ENCODE results near the gene TET3.

The TET3 gene

DNA sequence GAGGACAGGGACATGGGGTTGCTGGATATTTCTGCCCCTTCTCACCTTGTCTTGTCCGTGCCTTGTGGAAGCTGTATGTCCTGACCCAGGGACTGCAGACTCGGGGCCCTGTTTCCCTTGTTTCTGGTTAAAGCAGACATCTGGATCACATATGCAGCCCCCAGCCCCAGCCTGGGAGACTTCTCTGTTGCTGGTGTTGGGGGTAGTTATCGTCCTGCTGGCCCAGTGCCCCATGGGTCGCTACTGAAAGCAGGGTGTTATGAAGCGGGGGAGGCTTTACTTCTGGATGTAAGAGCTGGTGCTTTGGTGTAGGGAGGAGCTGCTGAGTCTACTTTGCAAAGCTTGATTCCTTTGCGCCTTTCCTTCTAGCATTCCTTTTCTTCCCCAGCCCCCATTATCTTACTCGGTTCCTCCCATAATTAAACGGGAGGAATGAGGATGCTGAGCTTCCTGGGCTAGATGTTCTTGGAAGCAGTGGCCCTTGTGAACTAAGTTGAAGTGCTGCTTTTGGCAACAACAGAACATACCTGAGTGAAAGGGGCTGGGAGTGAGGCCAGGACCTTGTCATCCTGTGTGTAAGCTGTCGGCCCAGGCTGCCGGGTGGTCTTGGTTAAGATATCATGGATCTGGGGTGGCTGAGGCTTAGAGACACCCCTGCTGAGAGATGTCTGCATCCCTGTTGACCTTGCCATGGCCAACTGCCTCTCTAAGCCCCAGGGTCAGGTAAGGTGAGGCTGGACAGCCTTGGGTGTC is 3.4 kb downstream of the TET3 start:
- no peak for DNase-seq

DNA sequence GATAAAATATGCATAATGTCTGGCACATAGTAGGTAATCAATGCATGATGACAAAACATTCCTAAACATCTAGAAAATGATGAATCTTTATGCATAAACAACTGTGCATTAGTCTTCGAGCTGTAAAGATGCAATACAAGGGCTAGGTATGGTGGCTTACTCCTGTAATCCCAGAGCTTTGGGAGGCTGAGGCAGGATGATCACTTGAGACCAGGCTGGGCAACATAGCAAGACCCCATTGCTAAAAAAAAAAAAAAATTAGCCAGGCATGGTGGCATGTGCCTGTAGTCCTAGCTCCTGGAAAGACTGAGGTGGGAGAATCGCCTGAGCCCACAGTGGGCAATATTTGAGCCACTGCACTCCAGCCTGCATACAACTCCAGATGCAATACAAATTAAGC is 5.3 kb downstream of the TET3 start:
- DNase-seq: no peak

DNA sequence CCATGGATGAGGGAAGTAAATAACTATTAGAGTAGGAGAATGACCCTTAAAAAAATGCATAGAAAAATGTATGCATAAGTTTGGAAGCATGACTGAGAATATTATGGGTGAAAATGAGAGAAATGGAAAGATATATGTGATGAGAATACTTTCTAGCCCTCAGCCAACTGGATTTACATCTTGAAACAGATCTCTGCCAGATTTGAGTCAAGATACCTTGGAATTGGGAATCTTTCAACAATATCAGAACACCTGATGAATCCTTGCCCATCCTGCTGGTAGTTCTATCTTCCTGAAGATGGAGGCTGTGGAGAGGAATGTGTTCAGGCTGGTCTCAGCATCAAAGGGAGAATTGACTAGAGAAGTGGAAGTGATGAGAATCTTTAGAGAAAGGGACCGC is 5.8 kb downstream of the TET3 start:
- DNase-seq: no peak

DNA sequence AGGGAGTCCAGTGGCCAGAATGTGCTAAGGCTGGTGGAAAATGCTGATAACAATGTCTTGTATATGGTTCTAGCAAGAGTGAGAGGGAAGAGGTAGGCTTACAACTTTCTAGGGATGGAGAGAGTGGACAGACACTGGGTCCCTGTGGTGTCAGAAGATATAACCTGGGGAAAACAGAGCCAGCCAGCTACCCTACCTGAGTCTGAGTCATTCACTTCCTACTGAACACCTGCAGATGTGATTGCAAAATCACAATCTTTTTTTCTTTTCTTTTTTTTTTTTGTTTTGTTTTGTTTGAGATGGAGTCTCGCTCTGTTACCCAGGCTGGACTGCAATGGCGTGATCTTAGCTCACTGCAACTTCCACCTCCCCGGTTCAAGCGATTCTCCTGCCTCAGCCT is 7.3 kb downstream of the TET3 start:
- DNase-seq: no peak

DNA sequence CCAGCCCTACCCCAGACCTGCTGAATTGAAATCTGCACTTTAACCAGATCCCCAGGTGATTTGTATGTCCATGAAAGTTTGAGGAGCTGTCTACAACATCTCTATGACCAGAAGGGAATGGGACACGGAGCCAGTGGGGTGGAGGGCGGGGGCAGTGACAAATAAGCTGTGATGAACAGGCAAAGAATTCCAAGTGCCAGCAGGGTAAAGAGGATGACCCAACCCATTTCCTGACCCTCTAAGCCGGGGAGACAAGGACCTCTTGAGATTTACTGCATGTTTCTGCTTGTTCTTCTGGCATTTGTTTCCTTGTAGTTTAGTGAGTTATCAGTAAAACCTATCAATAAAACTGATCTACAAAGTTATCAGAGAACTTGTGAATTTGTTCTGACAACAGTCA is 8.7 kb downstream of the TET3 start:
- no peak for DNase-seq

DNA sequence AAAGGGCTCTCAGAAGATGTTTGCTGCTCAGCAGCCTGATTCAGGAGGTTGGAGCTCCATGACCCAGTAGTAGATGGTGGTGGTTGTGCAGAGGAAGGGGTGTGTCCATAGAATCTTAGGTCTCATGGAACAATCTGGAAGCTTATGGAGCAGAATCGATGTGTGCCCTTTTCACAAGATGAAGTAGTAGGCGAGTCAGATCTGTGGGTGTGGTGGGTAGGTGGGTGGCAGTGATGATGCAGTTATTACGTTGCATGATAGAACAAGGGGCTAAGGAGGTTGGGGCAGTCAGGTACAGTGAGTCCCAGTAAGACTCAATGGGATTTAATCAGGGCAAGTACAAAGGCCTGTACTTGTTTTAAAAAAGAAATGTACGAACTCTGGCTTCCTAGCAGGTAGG is 9.1 kb downstream of the TET3 start:
- DNase-seq: no peak

DNA sequence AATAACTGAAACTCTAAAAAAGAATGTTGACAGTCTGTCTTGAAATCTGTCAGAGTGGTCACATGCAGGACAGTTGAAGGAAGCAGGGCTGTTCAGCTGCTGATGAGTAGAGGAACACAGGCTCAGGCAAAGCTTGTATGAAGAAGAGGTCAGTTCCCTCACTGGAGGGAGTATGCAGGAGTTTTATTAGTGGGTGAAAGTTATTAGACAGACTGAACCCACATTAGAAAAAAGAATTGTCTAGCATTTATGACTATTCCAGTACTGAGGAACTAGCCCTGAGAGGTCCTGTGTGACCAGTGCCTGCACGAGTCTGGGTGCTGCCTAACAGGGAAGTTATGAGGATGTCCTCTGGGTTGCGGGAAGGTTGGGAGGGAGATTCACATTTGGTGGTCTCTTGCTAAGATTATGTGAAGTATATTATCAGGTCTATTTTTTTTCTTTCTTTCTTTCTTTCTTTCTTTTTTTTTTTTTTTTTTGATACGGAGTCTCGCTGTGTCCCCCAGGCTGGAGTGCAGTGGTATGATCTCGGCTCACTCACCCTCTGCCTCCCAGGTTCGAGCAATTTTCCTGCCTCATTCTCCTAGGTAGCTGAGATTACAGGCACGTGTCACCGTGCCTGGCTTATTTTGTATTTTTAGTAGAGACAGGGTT is 9.6 kb downstream of the TET3 start:
- no peak for DNase-seq

DNA sequence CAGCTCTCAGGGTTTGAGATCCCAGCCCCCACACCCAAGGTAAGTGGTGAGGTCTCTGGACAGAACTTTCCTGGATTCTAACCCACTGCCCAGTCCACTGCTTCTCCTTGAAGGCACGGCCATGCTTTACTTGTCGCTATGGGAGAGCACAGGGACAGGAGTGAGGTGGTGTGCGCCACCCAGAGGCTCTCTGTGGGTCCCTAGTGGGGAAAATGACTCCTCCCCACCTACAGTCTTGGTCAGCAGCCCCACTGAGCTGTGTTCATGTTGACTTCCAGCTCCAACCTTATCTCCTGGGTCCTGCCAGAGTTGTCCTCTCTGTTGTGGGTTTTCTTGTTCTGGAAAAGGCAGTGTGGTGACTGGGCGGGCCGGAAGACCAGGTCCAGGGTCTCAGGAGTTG is 11.1 kb downstream of the TET3 start:
- no peak for DNase-seq

DNA sequence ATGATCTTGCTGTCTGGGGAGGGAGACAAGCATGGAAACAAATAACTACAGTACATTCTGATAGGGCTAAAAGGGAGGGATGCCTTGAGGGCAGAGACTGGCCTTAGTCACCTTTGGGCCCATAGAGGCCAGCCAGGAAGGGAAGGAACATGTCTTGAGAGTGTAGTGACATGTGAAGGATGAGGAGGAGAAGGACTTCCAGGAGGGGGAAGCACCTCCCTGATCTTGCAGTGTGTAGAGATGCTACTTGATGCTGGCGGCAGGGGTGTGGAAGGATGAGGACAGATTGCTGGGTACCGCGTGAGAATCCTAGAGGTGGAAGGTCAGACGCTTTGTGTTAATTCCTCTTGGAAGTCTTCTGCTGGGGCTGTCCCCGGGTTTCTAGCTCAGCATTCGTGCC is 13.1 kb downstream of the TET3 start:
- DNase-seq: no peak

DNA sequence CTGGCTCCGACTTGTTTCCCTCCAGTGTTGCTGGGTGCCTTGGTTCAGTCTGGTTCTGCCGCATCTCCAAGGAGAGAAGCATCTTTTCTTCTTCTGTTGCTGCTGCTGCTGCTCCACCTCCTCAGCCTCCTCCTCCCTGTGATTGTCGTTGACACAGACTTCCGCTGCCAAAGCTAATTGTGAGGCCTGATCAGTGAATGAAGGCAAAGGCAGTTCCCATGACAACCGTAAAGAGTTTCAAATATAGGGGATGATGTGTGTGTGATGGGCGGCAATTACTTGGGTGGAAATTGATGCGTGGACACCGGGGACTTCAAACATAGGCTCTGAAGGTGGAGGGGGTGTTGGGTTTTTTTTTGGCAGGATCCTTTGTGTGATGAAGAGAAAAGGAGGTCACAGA is 13.7 kb downstream of the TET3 start:
- DNase-seq: no peak

DNA sequence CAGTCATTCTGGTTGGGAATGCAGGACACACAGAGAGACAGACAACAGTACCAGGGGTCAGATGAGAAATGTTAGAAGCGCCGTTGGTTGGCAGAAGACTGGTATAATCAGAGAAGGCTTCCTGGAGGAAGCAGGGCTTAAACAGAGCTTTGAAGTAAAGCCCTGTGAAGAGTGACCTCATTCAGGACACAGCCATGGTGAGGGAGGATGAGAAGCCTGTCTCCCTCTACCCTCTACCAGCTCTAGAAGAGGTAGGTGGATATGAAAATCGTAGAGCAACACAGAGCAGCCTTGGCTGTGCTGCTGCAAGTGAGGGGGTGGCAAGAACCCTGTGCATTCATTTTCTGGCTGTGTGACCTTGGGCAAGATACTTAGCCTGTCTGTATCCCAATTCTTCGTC is 14.2 kb downstream of the TET3 start:
- DNase-seq: no peak

DNA sequence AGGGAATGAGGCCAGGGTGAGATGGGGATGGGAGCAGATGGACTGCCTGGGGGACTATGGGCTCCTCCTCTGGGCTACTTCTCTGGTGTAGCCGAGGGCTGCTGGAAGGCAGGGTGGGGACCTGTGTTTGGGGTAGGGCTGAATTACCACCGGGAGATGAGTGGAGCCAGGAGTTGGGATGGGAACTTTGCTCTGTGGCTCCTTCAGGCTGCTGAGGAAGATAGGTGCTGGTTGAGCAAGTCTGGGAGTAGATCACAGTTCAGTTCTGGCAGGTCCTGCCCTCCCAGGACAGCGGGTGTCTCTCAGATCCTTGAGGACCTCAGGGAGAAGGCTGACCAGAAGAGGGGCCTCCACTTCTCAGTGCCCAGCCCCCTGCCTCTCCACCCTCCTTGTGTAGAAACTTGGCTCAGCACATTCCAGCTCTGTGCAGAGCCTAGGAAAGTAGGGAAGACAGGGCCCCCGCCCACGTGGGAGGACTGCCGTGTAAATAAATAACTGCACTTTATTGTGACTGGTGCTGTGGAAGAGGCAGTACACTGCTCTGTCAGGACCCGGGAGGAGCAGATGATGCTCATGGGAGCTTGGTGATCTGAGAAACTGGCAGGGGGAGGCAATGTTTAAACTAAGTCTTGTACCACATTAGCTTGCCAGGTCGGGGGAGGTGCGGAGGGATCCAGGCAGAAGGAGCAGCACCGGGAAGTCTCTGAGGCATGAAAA is 15.3 kb downstream of the TET3 start:
- peak; percentile 27 for DNase-seq

DNA sequence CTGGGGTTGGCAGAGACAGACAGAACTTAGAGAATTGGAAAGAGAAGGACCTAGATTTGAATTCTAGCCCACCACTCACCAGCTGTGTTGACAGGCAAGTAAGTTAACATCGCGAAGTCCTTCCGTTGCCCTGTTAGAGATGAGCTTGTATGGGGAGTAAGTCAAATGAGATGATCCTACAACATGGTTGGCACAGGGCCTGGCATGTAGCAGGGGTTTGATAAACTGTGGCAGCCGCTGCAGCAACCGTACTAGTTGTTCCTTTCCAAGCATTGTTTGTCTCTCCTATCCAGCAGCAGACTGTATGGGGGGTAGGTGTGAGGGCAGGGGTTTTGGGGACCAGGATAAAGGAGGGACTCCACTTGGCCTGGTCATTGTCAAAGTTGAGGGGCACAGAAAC is 16.0 kb downstream of the TET3 start:
- no peak for DNase-seq

DNA sequence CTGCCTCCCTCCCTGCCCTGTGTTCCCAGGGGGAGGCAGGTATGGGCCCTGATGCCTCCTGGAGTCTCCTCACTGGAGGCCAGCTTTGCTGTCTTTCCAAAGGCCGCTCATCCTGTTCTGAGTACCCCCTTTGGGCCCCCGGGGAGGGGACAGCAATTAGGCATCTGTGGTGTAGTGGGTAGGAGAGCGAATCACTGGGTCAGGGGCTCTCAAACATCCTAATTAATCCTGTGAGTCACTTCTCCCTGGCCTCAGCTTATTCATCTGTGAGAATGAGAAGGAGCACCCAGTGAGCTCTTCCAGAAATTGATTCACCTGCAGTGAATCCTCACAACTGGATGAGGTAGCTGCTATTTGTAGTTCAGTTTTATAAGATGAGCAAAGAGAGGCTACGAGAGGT is 16.4 kb downstream of the TET3 start:
- peak; percentile 55 for DNase-seq

DNA sequence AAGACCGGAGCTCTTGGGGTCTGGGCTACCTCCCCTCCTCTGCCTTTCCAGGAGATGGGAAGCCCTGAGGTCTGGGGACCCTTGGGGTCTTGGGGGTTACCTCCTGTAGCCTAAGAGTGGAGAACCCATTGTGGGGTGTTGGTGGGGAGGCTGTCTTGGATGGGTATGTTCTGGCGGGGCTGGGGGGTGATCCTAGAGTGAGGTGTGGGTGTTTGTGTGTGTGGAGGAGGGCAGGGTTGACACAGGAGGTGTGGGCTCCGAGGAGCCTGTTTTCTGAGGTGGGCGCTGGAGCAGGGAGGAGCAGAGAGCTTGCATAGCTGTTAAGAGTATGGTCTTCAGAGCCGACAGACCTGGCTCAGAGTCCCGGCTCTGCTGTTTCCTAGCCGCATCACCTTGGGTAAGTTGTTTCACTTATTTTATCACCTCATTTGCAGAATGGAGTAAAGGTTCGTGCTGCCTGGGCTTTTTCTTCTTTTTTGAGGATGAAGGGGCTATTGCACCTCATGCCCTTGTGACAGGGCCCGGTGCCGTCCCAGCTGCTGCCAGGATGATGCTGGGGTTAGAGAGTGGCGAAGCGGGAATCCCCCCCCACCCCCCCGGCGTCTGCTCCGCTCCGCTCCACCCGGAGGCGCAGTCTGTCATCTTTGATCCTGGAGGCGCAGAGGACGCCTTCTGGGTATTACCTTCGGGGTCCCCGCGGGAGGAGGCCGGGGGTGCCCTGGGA is 17.2 kb downstream of the TET3 start:
- DNase-seq: peak; percentile 28

DNA sequence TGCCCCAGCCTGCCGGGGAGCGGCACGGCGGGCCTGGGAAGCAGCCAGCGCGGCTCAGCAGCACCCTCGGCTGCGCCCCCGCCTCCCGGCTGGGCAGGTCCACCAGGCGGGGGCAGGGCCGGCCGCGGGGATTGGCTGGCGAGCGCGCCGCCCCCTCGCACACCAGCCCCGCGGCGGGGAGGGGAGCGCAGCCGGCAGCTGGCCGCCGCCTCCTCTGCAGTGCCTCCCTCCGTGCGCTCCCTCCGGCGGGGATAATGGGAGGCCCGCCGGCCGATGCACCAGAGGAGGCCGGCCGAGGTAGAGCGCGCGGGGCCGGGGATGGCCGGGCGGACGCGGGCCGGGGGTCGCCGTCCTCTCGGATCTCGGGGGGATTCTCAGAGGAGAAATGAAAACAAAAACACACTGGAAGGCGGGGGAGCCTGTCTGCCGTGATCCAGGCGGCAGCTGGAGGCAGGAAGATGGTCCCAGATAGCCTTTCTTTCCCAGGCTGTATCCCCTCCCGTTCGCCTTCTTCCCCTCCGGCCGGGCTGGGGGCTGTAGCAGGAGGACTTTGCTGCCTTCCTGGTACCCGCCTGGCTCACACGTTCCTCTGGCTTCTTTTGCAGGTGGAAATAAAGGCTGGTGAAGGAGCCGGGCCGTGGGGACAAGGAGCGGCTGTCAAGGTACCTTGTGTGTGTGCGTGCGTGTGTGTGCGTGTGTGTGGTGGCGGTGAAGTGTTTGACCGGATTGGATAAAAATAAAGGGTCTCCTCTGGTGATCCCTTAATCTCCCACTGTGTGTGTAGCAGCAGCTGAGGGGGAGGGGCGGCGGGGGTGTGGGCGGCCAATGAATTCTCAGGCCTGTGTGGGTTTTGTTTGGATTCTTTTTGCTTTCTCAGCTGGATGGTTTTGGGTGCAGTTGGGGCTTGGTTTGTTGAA is 18.1 kb downstream of the TET3 start:
- DNase-seq: peak; percentile 92

DNA sequence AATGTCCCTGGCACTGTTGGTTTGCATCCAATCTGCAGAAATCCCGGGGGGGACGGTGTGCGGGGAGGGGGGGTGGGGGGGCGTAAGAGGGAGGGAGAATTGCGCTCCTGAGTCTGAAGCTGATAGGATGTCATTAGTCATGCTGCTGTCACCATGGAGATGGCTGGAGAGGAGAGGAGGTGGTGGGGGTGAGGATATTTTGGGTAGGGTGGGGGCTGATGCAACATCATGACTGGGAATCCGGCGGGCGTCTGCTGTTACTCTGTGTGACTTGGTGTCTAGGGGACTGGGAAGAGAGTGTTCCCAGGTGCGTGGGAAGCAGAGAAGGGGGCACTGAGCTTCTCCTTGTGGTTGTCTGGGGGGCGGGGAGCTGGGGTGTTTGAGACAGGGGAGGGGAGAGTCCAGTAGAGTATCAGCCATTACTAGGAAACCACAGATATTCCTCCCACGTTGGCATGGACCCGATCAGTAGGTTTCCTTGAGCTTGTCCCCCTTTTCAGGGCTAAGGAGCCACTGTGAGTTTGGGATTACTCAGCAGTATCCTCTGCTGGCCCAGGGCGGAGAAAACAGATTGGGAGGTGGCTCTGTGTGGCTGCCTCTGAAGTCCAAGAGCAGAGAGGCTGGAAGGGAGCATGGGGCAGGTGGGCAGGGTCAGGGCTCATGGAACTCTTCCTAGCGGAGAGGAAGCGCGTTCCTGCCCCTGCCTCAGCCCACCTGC is 18.9 kb downstream of the TET3 start:
- DNase-seq: peak; percentile 63

DNA sequence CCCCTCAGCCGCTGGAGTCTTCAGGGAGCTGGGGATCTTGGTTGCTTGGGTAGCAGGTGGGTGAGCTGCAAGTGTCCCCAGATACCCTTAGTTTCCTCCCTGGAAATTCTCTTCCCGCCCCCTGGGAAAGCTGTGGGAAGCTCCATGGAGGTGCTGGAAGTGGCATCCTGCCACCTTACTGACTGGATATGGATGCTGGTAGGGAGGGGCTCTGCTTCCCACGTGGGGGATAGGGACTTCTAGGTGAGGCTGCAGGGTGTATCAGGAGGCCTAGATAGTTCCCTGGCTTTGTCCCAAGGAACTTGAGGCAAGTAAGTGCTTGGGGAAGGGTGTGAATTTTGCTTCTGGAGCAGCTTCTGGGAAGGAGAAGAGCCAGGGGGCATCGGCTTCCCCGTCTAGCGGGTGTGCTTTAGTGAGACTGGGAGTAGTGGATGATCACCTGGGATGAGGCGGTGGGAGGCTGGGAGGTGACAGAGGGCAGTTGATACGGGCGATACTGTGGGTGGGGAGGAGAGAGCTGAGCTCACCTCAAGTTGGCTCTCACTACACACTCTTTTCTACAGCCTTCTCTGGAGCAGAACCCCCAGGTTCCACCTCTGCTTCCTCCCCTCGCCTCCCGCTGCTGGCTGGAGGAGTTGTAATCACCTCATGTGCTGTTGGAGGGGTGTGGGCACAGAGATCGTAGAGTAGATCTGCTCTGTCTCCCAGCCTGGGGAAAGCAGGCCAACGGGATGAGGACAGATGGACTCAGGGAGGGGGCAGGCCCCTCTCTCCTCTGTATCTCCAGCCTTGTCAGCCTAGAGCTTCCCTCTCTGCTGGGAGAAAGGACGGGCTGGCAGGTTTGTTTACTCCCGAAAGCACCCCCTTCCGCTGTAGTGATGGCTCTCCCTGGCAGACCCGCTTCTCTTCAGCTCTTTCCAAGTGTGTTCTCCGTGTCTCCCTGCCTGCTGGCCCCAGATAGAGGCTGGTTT is 19.8 kb downstream of the TET3 start:
- DNase-seq: no peak

DNA sequence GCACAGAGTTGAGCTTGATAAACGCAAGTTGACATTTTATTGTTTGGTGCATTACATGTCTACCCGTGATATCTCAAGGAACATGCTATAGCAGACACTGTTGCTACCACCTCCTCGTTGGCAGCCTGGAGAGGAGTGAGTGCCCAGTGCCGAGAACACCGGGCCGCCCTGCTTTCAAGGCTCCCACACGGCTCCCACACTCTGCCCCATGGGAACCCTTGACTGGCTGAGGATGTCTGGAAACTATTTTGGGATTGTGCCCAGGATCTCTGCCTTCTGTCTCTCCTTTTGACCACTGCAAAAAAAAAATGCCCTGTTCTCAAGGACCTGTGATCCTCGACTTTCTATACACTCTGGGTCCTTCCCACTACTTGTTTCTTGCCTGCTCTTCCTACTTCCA is 21.1 kb downstream of the TET3 start:
- DNase-seq: no peak

DNA sequence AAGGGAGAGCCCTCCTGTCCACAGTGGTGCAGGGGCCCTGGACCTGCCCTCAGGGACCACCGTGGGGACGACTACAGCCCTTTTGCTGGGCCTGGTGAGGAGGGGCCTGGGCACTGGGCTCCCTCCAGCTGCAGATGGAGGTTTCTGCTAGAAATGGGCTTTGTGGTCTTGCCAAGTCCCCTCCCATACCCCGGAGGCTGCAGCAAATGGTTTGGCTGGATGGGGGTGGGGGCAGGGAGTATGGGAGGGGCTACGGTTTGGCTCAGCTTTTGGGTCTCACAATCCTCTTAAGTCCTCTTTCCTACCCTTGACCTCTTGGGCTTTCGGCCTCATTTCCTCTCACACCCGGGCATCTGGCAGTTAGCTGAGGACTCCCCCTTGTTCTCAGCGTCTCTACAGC is 21.7 kb downstream of the TET3 start:
- peak; percentile 20 for DNase-seq

DNA sequence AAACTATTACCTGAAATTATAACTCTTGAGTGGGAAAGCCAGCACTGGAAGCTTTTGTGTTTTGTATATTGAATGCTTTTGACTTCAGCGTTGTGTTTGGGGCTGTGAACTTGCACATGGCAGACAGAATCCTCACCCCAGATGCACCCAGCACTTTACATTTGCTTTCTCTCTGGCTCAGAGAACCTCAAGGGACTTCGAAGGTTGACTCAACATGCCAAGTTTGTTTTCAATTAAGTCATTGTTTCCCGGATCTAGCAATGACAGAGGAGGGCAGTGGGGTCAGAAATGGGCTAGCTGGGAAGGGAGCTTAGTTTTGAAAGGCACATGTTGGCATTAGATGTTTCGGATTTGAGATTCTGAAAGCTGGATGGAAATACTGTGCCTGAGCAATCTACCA is 22.4 kb downstream of the TET3 start:
- DNase-seq: peak; percentile 3
